Muscle of leg (tissue), 11 donors: ENCODE measurements around the gene PAWR. TPM values are rescaled to one million over a fixed set of nuclear protein-coding genes. Genes with fewer than 3 reads are reported as not detected.

Source experiments
- DNase-seq: peaks from one replicate; pipeline ENCODE4 v3.0.0; 2013
- H3K27ac ChIP-seq: one replicate; pipeline ENCODE4 v1.5.1; 2013; ENCODE audit warnings: mild to moderate bottlenecking, low read length, control low read depth
- H3K27me3 ChIP-seq: one replicate; pipeline ENCODE4 v1.6.1; 2013; ENCODE audit warnings: low read length; ENCODE audit not compliant: control insufficient read depth, insufficient read depth
- H3K36me3 ChIP-seq: one replicate; pipeline ENCODE4 v1.6.1; 2013; ENCODE audit warnings: low read length; ENCODE audit not compliant: control insufficient read depth, insufficient read depth
- H3K4me1 ChIP-seq: one replicate; pipeline ENCODE4 v1.6.1; 2013; ENCODE audit warnings: low read length; ENCODE audit not compliant: control insufficient read depth, insufficient read depth
- H3K4me3 ChIP-seq: one replicate; pipeline ENCODE4 v1.5.1; 2013; ENCODE audit warnings: low read length, control low read depth
- H3K9me3 ChIP-seq: replicated peaks from 2 replicates; pipeline ENCODE4 v1.6.1; 2013; ENCODE audit warnings: low read depth, low read length; ENCODE audit not compliant: control insufficient read depth
- WGBS: methylation state at CpG from one replicate; pipeline ENCODE4 v1.1.5; 2013; ENCODE audit warnings: missing lambda C conversion rate; ENCODE audit not compliant: insufficient coverage; 5-methylcytosine and 5-hydroxymethylcytosine counted together
- polyA plus RNA-seq, 8 donors: library from polyadenylated mRNA; unstranded; fragments of 120-200 nt; gene quantifications; one replicate each; pipeline versions ENCODE4 v1.2.1 to v1.2.3, GENCODE V29; 2013; ENCODE audit warnings: inconsistent platforms in 1 of 8, low replicate concordance in 1 of 8; ENCODE audit not compliant: insufficient read length in 8 of 8, insufficient read depth in 1 of 8
- total RNA-seq: library from RNA; stranded (reverse); fragments of 120-200 nt; gene quantifications from one replicate; pipeline ENCODE4 v1.2.4, GENCODE V29; 2013

PAWR gene
- total and polyA plus RNA-seq, 9 donors, result 3.8 to 12.9 (median 7.6) TPM

GRCh38 chr12:79673354-79673753 is 17.4 kb downstream of the PAWR start:
- Histone ChIP-seq H3K4me1 (no peaks in the 10 kb centered on the region), H3K4me3 (no peak overlapping the region), H3K36me3 (no peaks in the 10 kb centered on the region), H3K27me3 (no peaks in the 10 kb centered on the region), H3K27ac (no peak overlapping the region), H3K9me3 (peaks cover 2% of the 10 kb centered on the region)
- no CpG with 5 or more reads among the region's 4 CpGs for WGBS
- DNase-seq, result peak; percentile 5

DNA sequence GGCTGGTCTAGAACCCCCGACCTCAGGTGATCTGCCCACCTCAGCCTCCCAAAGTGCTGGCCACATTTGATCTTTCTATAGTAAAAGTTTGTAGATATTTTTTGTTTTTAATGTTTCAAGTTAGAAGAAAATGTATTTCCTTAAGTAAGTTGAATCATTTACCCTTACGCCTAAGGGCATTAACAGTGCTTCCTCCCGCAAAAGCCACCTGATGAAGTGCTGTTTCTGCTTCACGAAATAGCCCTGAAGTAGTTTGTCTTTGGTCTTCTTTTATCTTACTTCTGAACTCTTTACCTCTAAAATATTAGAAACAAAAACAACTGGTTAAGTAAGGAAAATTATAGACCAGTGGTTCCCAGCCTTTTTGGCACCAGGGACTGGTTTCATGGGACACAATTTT is 22.7 kb downstream of the PAWR start:
- Histone ChIP-seq H3K4me1 (no peaks in the 10 kb centered on the region), H3K27ac (no peak overlapping the region), H3K27me3 (no peaks in the 10 kb centered on the region), H3K36me3 (no peaks in the 10 kb centered on the region), H3K9me3 (no peaks in the 10 kb centered on the region), H3K4me3 (no peak overlapping the region)
- no CpG with 5 or more reads among the region's 4 CpGs for WGBS
- DNase-seq, result no peak

DNA sequence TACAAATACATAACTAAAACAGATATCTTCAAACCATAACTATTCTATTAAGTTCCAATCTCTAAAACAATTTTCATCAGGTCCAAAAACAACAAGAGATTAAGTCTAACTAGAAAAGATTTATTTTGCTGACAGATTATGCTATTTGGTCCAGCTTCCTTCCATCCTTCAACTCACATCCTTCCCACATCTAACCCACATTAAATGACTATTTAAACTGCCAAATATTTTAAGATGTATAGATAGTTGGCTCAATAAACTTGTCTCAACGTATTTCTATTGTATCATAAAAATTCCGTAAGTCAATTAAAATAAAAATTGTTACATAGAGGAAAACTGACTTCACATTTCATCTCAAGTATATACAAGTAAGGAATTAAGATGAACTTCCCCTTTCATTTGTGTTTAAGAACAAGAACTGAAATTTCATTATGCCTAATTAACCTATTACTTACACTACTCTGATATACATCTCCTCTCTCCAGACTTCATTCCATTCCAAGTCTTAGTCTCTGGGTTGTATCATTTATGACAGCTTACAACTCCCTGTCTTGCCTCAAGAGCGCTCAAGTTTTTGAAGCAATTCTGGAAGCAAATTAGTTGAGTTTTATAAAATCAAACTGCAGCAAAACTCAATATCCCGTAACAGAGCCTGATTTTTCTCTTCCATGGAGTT is 25.4 kb downstream of the PAWR start:
- no peaks in the 10 kb centered on the region for H3K4me1 ChIP-seq
- WGBS, result no CpG with 5 or more reads among the region's 4 CpGs
- DNase-seq, result peak; percentile 7
- no peak overlapping the region for H3K4me3 ChIP-seq
- H3K36me3 ChIP-seq, result no peaks in the 10 kb centered on the region
- no peaks in the 10 kb centered on the region for H3K9me3 ChIP-seq
- no peak overlapping the region for H3K27ac ChIP-seq
- H3K27me3 ChIP-seq, result no peaks in the 10 kb centered on the region

DNA sequence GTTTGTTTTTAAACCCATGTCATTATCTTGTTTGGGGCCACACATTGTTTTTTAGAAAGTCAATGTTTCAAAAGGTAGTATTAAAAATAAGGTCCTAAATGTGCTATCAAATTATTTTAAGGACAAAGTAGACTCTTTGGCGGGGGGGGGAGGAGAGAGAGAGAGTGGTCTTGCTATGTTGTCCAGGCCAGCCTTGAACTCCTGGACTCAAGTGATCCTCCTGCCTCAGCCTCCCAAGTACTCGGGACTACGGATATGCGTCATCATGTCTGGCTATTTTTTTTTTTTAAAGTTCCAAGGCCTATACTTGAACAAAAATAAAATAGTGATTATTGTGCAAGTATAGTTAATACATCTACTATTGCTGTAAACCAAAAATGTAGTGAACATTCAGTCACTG is 26.2 kb downstream of the PAWR start:
- no peak overlapping the region for H3K4me3 ChIP-seq
- no peaks in the 10 kb centered on the region for H3K9me3 ChIP-seq
- H3K27me3 ChIP-seq, result no peaks in the 10 kb centered on the region
- H3K4me1 ChIP-seq, result no peaks in the 10 kb centered on the region
- H3K27ac ChIP-seq, result no peak overlapping the region
- no CpG with 5 or more reads among the region's 4 CpGs for WGBS
- DNase-seq, result no peak
- no peaks in the 10 kb centered on the region for H3K36me3 ChIP-seq

DNA sequence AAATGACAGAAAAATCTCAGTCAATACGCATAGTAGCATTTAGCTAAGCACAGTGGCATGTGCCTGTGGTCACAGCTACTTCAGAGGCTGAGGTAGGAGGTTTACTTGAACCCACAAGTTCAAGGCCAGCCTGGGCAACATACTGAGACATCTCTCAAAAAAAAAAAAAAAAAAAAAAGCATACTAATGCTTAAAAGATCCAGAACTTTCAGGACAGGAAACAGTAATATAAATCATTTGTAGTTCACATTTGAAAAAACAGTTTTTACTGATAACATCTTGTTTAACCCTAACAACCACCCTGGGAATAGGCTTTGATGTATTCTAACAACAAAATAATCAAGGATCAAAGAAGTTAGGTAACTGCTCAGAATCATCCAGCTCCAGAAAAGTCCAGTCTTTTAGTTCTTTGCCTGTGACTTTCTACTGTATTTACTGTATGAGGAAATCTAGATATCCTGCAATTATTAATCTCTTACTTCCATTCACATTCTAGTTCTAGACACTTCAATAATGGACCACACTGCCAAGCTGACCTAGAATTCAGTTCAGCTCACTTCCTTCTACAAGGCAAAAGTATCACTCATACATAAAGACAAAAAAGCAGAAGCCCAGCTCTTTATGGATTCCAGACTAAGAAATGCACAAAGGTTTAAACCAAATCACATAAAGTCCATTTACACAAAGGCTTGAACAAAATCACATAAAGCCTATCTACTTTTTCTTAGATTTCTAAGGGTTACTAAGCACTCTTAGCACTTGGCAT is 28.5 kb downstream of the PAWR start:
- Histone ChIP-seq H3K9me3 (no peaks in the 10 kb centered on the region), H3K27ac (no peak overlapping the region), H3K4me3 (no peak overlapping the region), H3K4me1 (no peaks in the 10 kb centered on the region), H3K27me3 (no peaks in the 10 kb centered on the region), H3K36me3 (no peaks in the 10 kb centered on the region)
- no peak for DNase-seq
- no CpG with 5 or more reads among the region's 1 CpG for WGBS

DNA sequence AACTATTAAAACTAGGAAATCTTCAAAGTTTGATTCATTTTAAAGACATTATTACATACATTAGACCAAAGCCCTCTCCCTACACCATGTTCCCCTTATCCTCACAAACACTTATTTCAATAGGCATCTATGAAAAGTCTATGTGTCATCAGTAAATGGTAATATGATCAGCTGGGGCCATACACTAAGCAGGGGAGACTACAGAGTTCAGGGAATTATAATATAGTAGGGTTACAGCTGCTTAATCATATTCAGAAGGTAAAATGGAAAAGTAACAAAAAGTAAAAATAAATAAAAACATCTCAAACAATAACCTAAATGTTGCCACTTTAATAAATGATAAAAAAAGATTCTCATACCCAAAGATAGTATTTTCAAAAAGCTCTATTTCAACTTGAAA is 29.1 kb downstream of the PAWR start:
- Histone ChIP-seq H3K36me3 (no peaks in the 10 kb centered on the region), H3K4me3 (no peak overlapping the region), H3K27me3 (no peaks in the 10 kb centered on the region), H3K9me3 (no peaks in the 10 kb centered on the region), H3K4me1 (no peaks in the 10 kb centered on the region), H3K27ac (no peak overlapping the region)
- DNase-seq, result no peak

DNA sequence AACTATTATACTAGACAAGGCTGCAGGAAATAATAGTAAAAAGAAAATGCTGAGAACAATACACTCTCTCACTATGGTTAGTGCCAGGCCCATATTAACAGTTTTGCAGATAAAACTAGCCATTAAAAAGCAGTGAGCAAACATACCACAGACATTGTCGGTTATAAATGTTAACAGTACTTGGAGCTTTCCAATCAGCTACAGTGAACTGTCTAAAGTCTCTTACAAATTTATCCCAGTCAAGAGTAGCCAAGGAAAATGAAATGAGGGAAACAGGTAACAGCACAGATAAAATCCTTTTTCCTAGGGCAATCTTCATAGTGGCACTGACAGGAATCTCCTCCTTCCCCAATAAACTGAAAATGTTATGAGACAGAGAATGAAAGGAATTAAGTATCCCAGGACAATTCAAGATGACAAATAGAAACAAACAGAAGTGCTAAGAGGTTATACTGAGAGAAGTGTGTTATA is 30.8 kb downstream of the PAWR start:
- Histone ChIP-seq H3K36me3 (no peaks in the 10 kb centered on the region), H3K9me3 (no peaks in the 10 kb centered on the region), H3K27me3 (no peaks in the 10 kb centered on the region), H3K4me3 (no peak overlapping the region), H3K27ac (no peak overlapping the region), H3K4me1 (no peaks in the 10 kb centered on the region)
- peak; percentile 3 for DNase-seq
- no CpG with 5 or more reads among the region's 1 CpG for WGBS

GRCh38 chr12:79658221-79658620 is 32.5 kb downstream of the PAWR start:
- DNase-seq, result peak; percentile 16

DNA sequence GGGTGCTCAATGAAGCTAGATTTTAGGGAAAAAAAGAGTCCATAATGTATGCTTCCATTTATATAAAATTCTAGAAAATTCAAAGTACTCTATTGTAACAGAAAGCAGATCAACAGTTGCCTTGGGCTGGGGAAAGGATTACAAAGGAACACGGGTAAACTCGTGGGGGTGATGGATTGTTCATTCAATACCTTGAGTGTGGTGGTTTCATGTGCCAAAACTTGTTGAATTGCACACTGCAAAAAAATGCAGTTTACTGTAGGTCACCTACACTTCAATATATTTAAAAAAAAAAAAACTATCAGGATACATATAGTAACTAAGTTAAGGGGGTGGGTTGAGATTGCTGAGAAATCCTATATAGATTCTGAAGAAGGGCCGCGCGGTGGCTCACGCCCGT is 33.6 kb downstream of the PAWR start:
- 100% methylated on average over 2 of the region's 7 CpGs for WGBS
- Histone ChIP-seq H3K4me1 (no peaks in the 10 kb centered on the region), H3K4me3 (no peak overlapping the region), H3K9me3 (no peaks in the 10 kb centered on the region), H3K36me3 (no peaks in the 10 kb centered on the region), H3K27ac (no peak overlapping the region), H3K27me3 (no peaks in the 10 kb centered on the region)
- DNase-seq, result no peak

More at GRCh38 chr12:79658221-79658620, 32.5 kb downstream of the PAWR start:
- Histone ChIP-seq H3K4me3 (no peak overlapping the region), H3K36me3 (no peaks in the 10 kb centered on the region), H3K27ac (no peak overlapping the region), H3K9me3 (no peaks in the 10 kb centered on the region), H3K4me1 (no peaks in the 10 kb centered on the region), H3K27me3 (no peaks in the 10 kb centered on the region)
- no CpG with 5 or more reads among the region's 1 CpG for WGBS

GRCh38 chr12:79655036-79655435 is 35.7 kb downstream of the PAWR start:
- no peak for DNase-seq
- no peaks in the 10 kb centered on the region for H3K9me3 ChIP-seq
- no peak overlapping the region for H3K4me3 ChIP-seq
- WGBS, result no CpG with 5 or more reads among the region's 2 CpGs
- no peaks in the 10 kb centered on the region for H3K36me3 ChIP-seq
- H3K27ac ChIP-seq, result no peak overlapping the region
- no peaks in the 10 kb centered on the region for H3K4me1 ChIP-seq
- H3K27me3 ChIP-seq, result no peaks in the 10 kb centered on the region
